Activated gamma-delta T cell treated with anti-CD3 and anti-CD28 coated beads, Interleukin-2, amount 50 U/mL, for 16 hours (primary cell): ENCODE data around the gene FAM120B.

Source experiments
- DNase-seq: peaks from one replicate; pipeline ENCODE4 v3.0.0-alpha.2; 2020; ENCODE audit warnings: low read depth

Gene FAM120B

GRCh38 chr6:170271771-170272314 lies 34.7 kb upstream of the FAM120B start:
- DNase-seq: peak; percentile 53

GRCh38 chr6:170272341-170273065 lies 34.1 kb upstream of the FAM120B start:
- no peak for DNase-seq

- DNase-seq: no peak
These were observed 33.4 kb upstream of the FAM120B start for GRCh38 chr6:170273191-170273590.

- DNase-seq: no peak
These were observed 32.9 kb upstream of the FAM120B start for GRCh38 chr6:170273681-170274080.

- no peak for DNase-seq
These were observed 31.6 kb upstream of the FAM120B start for GRCh38 chr6:170274713-170275560.

GRCh38 chr6:170276369-170277057 lies 30.0 kb upstream of the FAM120B start:
- no peak for DNase-seq

GRCh38 chr6:170277893-170278742 lies 28.4 kb upstream of the FAM120B start:
- no peak for DNase-seq

- no peak for DNase-seq
These were observed 27.8 kb upstream of the FAM120B start for GRCh38 chr6:170278743-170279094.

GRCh38 chr6:170279426-170279825 lies 27.1 kb upstream of the FAM120B start:
- DNase-seq: no peak

GRCh38 chr6:170279977-170280688 lies 26.4 kb upstream of the FAM120B start:
- DNase-seq: no peak

- DNase-seq: no peak
These were observed 25.9 kb upstream of the FAM120B start for GRCh38 chr6:170280689-170281045.

- no peak for DNase-seq
These were observed 24.9 kb upstream of the FAM120B start for GRCh38 chr6:170281331-170282292.

- DNase-seq: no peak
These were observed 23.9 kb upstream of the FAM120B start for GRCh38 chr6:170282512-170283158.

- no peak for DNase-seq
These were observed 23.1 kb upstream of the FAM120B start for GRCh38 chr6:170283212-170284081.

GRCh38 chr6:170284126-170284773 lies 22.3 kb upstream of the FAM120B start:
- no peak for DNase-seq

- no peak for DNase-seq
These were observed 21.6 kb upstream of the FAM120B start for GRCh38 chr6:170284866-170285469.

GRCh38 chr6:170285482-170285881 lies 21.1 kb upstream of the FAM120B start:
- DNase-seq: no peak
